ENCODE results near the gene WDR77.

The WDR77 gene

GRCh38 chr1:111465754-111466153, 16.7 kb upstream of the WDR77 start:
- in situ Hi-C loops (cut with HindIII; ENCODE audit: low pct_unique_long_range_greater_than_20kb, low sequenced_read_pairs), result no loop called here
- TF ChIP-seq JUND (IDR thresholded peaks at IDR 0.05; ENCODE audit: low read depth), result no peak
- no peak for DNase-seq (ENCODE audit: low read depth in 1 of 2, low spot score in 1 of 2)

DNA sequence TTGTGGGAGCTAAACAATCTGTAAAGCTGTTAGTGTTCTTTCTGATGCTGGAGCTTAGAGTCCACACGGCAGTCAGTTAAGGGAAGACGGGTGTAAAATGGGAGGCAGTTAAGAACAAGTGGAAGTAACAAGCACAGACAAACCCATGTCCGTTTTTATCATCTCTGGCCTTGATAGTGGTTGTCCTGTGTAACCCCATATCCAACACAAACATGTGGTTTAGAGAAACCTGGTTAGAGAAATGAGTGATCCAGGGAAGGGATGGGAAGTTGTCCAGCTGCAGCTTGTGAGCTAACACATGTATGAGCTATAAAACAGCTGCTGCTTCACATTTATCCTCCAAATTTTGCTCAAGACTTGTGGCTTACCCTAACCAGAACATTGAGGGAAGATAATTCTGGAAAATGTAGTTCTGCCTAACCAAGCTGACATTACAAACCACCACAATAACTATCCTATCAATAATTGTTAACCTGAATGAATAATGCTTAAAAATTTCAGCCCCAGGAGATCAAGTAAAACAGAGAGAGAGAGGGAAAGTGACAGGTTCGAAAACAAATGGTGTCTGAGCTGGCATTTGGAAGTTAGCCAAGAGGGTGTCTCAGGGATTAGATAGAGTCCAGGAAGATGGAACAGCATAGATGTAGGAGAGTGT, 14.1 kb upstream of the WDR77 start:
- in situ Hi-C loops (cut with HindIII; ENCODE audit: low pct_unique_long_range_greater_than_20kb, low sequenced_read_pairs), result no loop called here
- DNase-seq (ENCODE audit: low read depth in 1 of 2, low spot score in 1 of 2), result no peak
- no peak for TF ChIP-seq JUND (IDR thresholded peaks at IDR 0.05; ENCODE audit: low read depth)

DNA sequence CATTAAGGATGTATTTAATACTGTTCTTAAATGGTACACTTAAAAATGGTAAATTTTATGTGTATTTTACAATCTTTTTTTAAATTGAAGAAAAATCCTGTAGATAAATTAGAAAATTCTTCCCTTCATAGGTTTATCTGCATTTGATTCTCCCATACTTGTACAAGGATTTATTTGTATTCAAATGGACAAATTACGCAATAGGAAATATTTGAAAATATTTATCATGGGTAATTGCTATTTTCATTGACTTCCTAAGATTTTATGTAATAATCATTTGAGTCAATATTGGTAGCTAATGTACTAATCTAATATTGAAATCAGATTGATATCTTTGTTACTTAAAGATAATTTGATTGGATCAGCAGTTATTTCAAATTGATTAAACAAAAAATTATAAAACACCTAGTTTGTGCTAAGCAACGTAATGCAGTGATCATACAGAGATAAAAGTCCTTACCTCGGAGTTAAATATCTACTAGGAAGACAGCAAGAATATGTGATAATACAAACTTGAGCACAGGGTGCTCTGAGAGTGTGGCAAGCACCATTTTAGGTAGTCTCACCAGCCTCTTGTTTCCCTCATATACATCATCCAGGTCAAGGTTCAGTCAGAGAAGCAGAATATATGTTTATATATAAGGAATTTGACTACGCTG, 13.4 kb upstream of the WDR77 start:
- no peak for TF ChIP-seq JUND (IDR thresholded peaks at IDR 0.05; ENCODE audit: low read depth)
- in situ Hi-C loops (cut with HindIII; ENCODE audit: low pct_unique_long_range_greater_than_20kb, low sequenced_read_pairs), result no loop called here
- no peak for DNase-seq (ENCODE audit: low read depth in 1 of 2, low spot score in 1 of 2)

GRCh38 chr1:111461765-111462164, 12.7 kb upstream of the WDR77 start:
- in situ Hi-C loops (cut with HindIII; ENCODE audit: low pct_unique_long_range_greater_than_20kb, low sequenced_read_pairs), result no loop called here
- TF ChIP-seq JUND (IDR thresholded peaks at IDR 0.05; ENCODE audit: low read depth), result no peak
- DNase-seq (ENCODE audit: low read depth in 1 of 2, low spot score in 1 of 2), result no peak

DNA sequence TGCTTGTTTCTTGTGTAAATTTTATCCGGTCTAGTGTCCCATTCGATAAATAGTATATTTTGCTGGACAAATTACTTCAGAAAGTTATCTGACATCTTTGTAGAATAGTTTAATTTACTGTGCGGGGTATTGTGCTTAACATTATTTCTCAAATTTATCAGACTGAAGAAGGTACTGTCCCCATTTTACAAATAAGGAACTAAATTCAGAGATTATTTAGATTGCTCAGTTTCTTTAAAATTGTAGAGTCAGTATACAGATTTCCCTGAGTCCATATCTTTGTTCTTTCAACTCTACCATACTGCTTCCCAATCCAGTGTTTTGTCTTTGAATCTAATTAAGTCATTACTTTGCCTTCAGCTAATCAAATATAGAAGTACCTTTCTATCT, 6.6 kb upstream of the WDR77 start:
- in situ Hi-C loops (cut with HindIII; ENCODE audit: low pct_unique_long_range_greater_than_20kb, low sequenced_read_pairs), result no loop called here
- DNase-seq (ENCODE audit: low read depth in 1 of 2, low spot score in 1 of 2), result no peak
- no peak for TF ChIP-seq JUND (IDR thresholded peaks at IDR 0.05; ENCODE audit: low read depth)

DNA sequence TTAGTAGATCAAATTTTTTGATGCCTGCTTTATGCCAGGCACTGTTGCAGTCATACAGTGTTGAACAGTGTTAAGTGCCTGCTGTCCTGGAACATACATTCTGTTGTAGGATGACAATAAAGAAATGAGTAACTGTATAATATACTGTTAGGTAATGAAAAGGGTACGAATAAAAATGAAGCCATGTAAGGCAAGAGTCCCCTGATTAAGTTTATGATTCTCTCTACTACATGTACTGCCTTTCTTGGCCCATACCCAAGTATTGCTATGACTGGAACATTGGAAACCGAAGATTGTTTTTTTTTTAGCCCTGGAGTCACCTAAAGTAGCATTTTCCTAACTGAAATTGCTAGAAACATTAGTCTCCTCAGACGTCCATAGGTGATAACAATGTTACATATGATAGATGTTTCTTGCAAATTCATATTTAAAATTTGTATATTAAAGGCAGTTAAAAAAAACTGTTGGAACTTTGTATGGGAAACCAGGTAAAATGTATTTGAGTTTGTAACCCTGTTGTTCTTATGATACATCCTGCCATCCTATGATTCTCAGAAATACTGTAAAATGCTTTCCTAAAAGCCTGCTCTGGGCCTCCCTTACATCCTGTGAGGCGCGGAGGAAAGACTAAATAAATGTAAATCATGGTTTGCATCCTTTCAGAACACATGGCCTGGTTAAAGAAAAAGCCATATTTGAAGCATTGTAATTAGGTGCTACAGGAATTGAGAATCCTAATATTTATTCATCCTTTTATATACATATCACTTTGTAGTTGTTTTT, 6.0 kb upstream of the WDR77 start:
- in situ Hi-C loops (cut with HindIII; ENCODE audit: low pct_unique_long_range_greater_than_20kb, low sequenced_read_pairs), result no loop called here
- no peak for DNase-seq (ENCODE audit: low read depth in 1 of 2, low spot score in 1 of 2)
- TF ChIP-seq JUND (IDR thresholded peaks at IDR 0.05; ENCODE audit: low read depth), result no peak

DNA sequence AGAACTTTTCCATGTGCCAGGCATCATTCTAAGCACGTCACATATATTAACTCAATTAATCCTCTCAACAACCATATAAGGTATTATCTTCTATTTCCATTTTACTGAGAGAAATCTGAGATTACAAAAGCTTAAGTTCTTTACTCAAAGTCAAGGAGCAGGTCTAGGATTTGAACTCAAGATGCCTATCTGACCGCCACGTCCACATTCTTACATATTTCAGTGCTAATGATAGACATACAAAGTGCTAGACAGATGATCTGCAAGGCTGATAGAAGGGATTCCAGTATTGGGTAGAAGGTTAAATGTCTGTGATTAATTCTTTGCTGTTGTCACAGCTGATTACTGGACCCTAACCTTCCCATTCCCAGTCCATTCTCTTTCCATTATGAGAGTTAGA, 4.7 kb upstream of the WDR77 start:
- in situ Hi-C loops (cut with HindIII; ENCODE audit: low pct_unique_long_range_greater_than_20kb, low sequenced_read_pairs), result no loop called here
- no peak for DNase-seq (ENCODE audit: low read depth in 1 of 2, low spot score in 1 of 2)
- no peak for TF ChIP-seq JUND (IDR thresholded peaks at IDR 0.05; ENCODE audit: low read depth)

DNA sequence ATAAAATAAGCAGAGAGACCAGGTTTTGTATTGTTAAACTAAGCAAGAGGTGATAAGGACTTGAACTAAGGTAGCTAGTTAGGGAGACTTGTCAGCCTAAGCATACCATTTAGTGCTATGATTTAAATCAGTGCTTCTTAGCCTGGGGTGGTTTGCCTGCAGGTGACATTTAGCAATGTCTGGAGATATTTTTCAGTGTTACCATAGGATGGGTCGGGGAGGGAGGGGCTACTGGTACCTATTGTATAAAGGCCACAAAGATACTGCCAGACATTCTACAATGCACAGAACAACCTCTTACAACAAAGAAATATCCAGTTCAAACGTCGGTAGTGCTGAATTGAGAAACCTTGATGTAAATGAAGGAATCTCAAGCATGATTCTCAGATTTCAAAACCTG, 3.5 kb upstream of the WDR77 start:
- no peak for DNase-seq (ENCODE audit: low read depth in 1 of 2, low spot score in 1 of 2)
- in situ Hi-C loops (cut with HindIII; ENCODE audit: low pct_unique_long_range_greater_than_20kb, low sequenced_read_pairs), result no loop called here
- TF ChIP-seq JUND (IDR thresholded peaks at IDR 0.05; ENCODE audit: low read depth), result no peak

GRCh38 chr1:111450185-111450584, 1.1 kb upstream of the WDR77 start:
- no peak for TF ChIP-seq JUND (IDR thresholded peaks at IDR 0.05; ENCODE audit: low read depth)
- DNase-seq (ENCODE audit: low read depth in 1 of 2, low spot score in 1 of 2), result no peak
- in situ Hi-C loops (cut with HindIII; ENCODE audit: low pct_unique_long_range_greater_than_20kb, low sequenced_read_pairs), result no loop called here

GRCh38 chr1:111449703-111450017, 604 bp upstream of the WDR77 start:
- TF ChIP-seq JUND (IDR thresholded peaks at IDR 0.05; ENCODE audit: low read depth), result no peak
- in situ Hi-C loops (cut with HindIII; ENCODE audit: low pct_unique_long_range_greater_than_20kb, low sequenced_read_pairs), result no loop called here

DNA sequence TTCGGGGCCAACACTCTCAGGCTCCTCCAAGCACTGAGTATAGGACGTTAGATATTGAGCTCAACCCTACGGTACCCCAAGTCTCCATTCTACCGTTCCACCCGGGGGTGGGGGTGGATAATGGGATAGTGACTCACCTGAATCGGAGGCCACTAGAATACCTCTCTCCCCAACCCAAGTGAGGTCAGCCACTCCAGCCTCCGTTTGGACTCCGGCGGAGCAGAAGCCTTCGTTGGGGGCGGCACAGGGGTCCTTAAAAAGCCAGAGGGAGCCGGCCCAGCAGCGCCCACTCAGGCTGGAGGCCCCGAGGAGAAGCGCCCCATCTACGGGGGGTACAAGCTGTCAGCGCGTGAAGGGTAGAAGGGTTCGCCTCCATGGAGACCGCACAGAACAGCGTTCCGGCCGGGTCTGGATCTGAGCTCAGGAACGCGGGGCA, 556 bp downstream of the WDR77 start:
- DNase-seq (ENCODE audit: low read depth in 1 of 2, low spot score in 1 of 2), result no peak
- TF ChIP-seq JUND (IDR thresholded peaks at IDR 0.05; ENCODE audit: low read depth), result no peak
- in situ Hi-C loops (cut with HindIII; ENCODE audit: low pct_unique_long_range_greater_than_20kb, low sequenced_read_pairs), result no loop called here

More at GRCh38 chr1:111449703-111450017, 604 bp upstream of the WDR77 start:
- DNase-seq (ENCODE audit: low read depth in 1 of 2, low spot score in 1 of 2), result no peak

- DNase-seq (ENCODE audit: low read depth in 1 of 2, low spot score in 1 of 2), result peak in 1 of 2 experiments; percentile 26
- in situ Hi-C loops (cut with HindIII; ENCODE audit: low pct_unique_long_range_greater_than_20kb, low sequenced_read_pairs), result no loop called here
Observed at GRCh38 chr1:111446967-111447892, 1.8 kb downstream of the WDR77 start.

More at GRCh38 chr1:111446967-111447892, 1.8 kb downstream of the WDR77 start:
- no peak for TF ChIP-seq JUND (IDR thresholded peaks at IDR 0.05; ENCODE audit: low read depth)
